WTC11 (cell line): ENCODE results near the gene EYS. TPM values are rescaled to one million over a fixed set of nuclear protein-coding genes. Genes with fewer than 3 reads are reported as not detected.

Source experiments
- ATAC-seq: fragments of 200-7000 bp; cut with Tn5 transposase; 2 replicates; pipeline ENCODE4 v1.10.0; 2021; ENCODE audit warnings: mild to moderate bottlenecking, moderate library complexity
- CTCF ChIA-PET: fragments of 300-600 bp; sonication (Branson Sonifier 250); formaldehyde crosslinking; loops from one replicate; lab custom pipeline; 2021; ENCODE audit warnings: antibody characterized with exemption; lab: Charles Lee
- POLR2A ChIA-PET: fragments of 350-600 bp; sonication (Branson Sonifier 250); formaldehyde crosslinking; loops from one replicate; lab custom pipeline; 2021; ENCODE audit warnings: antibody characterized with exemption; lab: Charles Lee
- DNase-seq: peaks from one replicate; pipeline ENCODE4 v3.0.0; 2021; ENCODE audit warnings: low spot score
- H3K27ac Mint-ChIP-seq: 2 replicates; pipeline ENCODE4 v1.8.0; 2021; ENCODE audit warnings: mixed read lengths
- H3K27me3 Mint-ChIP-seq: 2 replicates; pipeline ENCODE4 v1.8.0; 2021; ENCODE audit warnings: low read depth, mild to moderate bottlenecking, moderate library complexity, mixed read lengths
- H3K36me3 Mint-ChIP-seq: 2 replicates; pipeline ENCODE4 v1.8.0; 2021; ENCODE audit warnings: mixed read lengths
- H3K4me1 Mint-ChIP-seq: 2 replicates; pipeline ENCODE4 v1.8.0; 2022; ENCODE audit warnings: mixed read lengths
- H3K4me3 Mint-ChIP-seq: 2 replicates; pipeline ENCODE4 v1.8.0; 2021; ENCODE audit warnings: mild to moderate bottlenecking, moderate library complexity, mixed read lengths
- H3K9me3 Mint-ChIP-seq: 2 replicates; pipeline ENCODE4 v1.8.0; 2021; ENCODE audit warnings: mixed read lengths
- ATF1 ChIP-seq: sonication (generic); formaldehyde crosslinking; IDR thresholded peaks from 2 replicates; pipeline ENCODE4 v1.8.1; 2023; ENCODE audit warnings: mild to moderate bottlenecking, moderate library complexity, missing genetic modification reagents
- CTCF ChIP-seq: fragments of 200-600 bp; IDR thresholded peaks from 2 replicates; pipeline ENCODE4 v1.8.0; 2022; ENCODE audit warnings: antibody characterized with exemption
- ESRRA ChIP-seq: sonication (generic); formaldehyde crosslinking; IDR thresholded peaks from 2 replicates; pipeline ENCODE4 v1.8.1; 2022; ENCODE audit warnings: mild to moderate bottlenecking, missing genetic modification reagents, borderline replicate concordance
- FOXJ3 ChIP-seq: sonication (generic); formaldehyde crosslinking; IDR thresholded peaks from 2 replicates; pipeline ENCODE4 v1.9.0; 2021; ENCODE audit warnings: missing genetic modification reagents, mild to moderate bottlenecking, borderline replicate concordance
- FOXP4 ChIP-seq: sonication (generic); formaldehyde crosslinking; IDR thresholded peaks from 2 replicates; pipeline ENCODE4 v1.8.0; 2022; ENCODE audit warnings: mild to moderate bottlenecking, missing genetic modification reagents
- IRF2 ChIP-seq: sonication (generic); formaldehyde crosslinking; IDR thresholded peaks from 2 replicates; pipeline ENCODE4 v1.8.0; 2022; ENCODE audit warnings: low read depth, missing genetic modification reagents, borderline replicate concordance
- JAZF1 ChIP-seq: fragments of 250-450 bp; sonication (Bioruptor Pico); IDR thresholded peaks from 2 replicates; pipeline ENCODE4 v1.9.0; 2021; ENCODE audit warnings: moderate library complexity, mild to moderate bottlenecking, inconsistent platforms
- KAT7 ChIP-seq: sonication (generic); formaldehyde crosslinking; IDR thresholded peaks from 2 replicates; pipeline ENCODE4 v1.8.1; 2023; ENCODE audit warnings: missing genetic modification reagents, mild to moderate bottlenecking, borderline replicate concordance
- MXD4 ChIP-seq: fragments of 250-450 bp; sonication (Bioruptor Pico); IDR thresholded peaks from 2 replicates; pipeline ENCODE4 v1.8.0; 2021; ENCODE audit warnings: mild to moderate bottlenecking, moderate library complexity, borderline replicate concordance
- NFE2L1 ChIP-seq: sonication (generic); formaldehyde crosslinking; IDR thresholded peaks from 2 replicates; pipeline ENCODE4 v1.8.1; 2023; ENCODE audit warnings: missing genetic modification reagents
- NFYB ChIP-seq: sonication (generic); formaldehyde crosslinking; conservative IDR thresholded peaks from 2 replicates; pipeline ENCODE4 v1.8.0; 2022; ENCODE audit warnings: low read depth, missing genetic modification reagents
- SMAD4 ChIP-seq: sonication (generic); formaldehyde crosslinking; IDR thresholded peaks from 2 replicates; pipeline ENCODE4 v1.8.0; 2022; ENCODE audit warnings: mild to moderate bottlenecking, missing genetic modification reagents
- ZMAT4 ChIP-seq: fragments of 250-450 bp; sonication (Bioruptor Pico); IDR thresholded peaks from 2 replicates; pipeline ENCODE4 v1.9.0; 2021; ENCODE audit warnings: mild to moderate bottlenecking
- ZNF219 ChIP-seq: sonication (generic); formaldehyde crosslinking; IDR thresholded peaks from 2 replicates; pipeline ENCODE4 v1.8.0; 2023; ENCODE audit warnings: missing genetic modification reagents, mild to moderate bottlenecking, borderline replicate concordance
- ZNF396 ChIP-seq: fragments of 250-450 bp; sonication (Bioruptor Pico); IDR thresholded peaks from 2 replicates; pipeline ENCODE4 v1.8.0; 2021; ENCODE audit warnings: mild to moderate bottlenecking, moderate library complexity, borderline replicate concordance
- ZNF671 ChIP-seq: fragments of 250-450 bp; sonication (Bioruptor Pico); IDR thresholded peaks from 2 replicates; pipeline ENCODE4 v1.8.0; 2021; ENCODE audit warnings: mild to moderate bottlenecking
- total RNA-seq: library from RNA; stranded (reverse); gene quantifications from 3 replicates; pipeline ENCODE4 v1.2.3, GENCODE V29; 2021
- TF ChIP-seq, protein P1 (sequence below): sonication (generic); formaldehyde crosslinking; conservative IDR thresholded peaks from 2 replicates; pipeline ENCODE4 v1.8.1; 2022; ENCODE audit warnings: mild to moderate bottlenecking, missing genetic modification reagents
- TF ChIP-seq, protein P2 (sequence below): sonication (generic); formaldehyde crosslinking; IDR thresholded peaks from 2 replicates; pipeline ENCODE4 v1.8.1; 2022; ENCODE audit warnings: mild to moderate bottlenecking, moderate library complexity, missing genetic modification reagents
- TF ChIP-seq, protein P3 (sequence below): sonication (generic); formaldehyde crosslinking; IDR thresholded peaks from 2 replicates; pipeline ENCODE4 v1.8.0; 2022; ENCODE audit warnings: missing genetic modification reagents
- TF ChIP-seq, protein P4 (sequence below): sonication (generic); formaldehyde crosslinking; IDR thresholded peaks from 2 replicates; pipeline ENCODE4 v1.8.1; 2022; ENCODE audit warnings: low read depth, missing genetic modification reagents, borderline replicate concordance
- TF ChIP-seq, protein P5 (sequence below): fragments of 250-450 bp; sonication (Bioruptor Pico); IDR thresholded peaks from 2 replicates; pipeline ENCODE4 v1.8.0; 2021; ENCODE audit warnings: mild to moderate bottlenecking

EYS gene
- total RNA-seq, 1 experiment from 2014 or later, result not detected

- ChIA-PET CTCF (no interaction called here), POLR2A (no interaction called here)
- H3K4me1 Mint-ChIP-seq, result no peaks in the 10 kb centered on the region
- peaks cover 27% of the 10 kb centered on the region for H3K9me3 Mint-ChIP-seq
- DNase-seq, result no peak
- peaks cover 2% of the 10 kb centered on the region for H3K36me3 Mint-ChIP-seq
- no peaks in the 10 kb centered on the region for H3K27me3 Mint-ChIP-seq
- TF ChIP-seq, protein P1, sequence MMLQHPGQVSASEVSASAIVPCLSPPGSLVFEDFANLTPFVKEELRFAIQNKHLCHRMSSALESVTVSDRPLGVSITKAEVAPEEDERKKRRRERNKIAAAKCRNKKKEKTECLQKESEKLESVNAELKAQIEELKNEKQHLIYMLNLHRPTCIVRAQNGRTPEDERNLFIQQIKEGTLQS (CRISPR knock-in tag), result no peak
- no peak for TF ChIP-seq NFE2L1 (CRISPR knock-in tag)
- no peak for TF ChIP-seq MXD4 (CRISPR knock-in tag)
- TF ChIP-seq, protein P2, sequence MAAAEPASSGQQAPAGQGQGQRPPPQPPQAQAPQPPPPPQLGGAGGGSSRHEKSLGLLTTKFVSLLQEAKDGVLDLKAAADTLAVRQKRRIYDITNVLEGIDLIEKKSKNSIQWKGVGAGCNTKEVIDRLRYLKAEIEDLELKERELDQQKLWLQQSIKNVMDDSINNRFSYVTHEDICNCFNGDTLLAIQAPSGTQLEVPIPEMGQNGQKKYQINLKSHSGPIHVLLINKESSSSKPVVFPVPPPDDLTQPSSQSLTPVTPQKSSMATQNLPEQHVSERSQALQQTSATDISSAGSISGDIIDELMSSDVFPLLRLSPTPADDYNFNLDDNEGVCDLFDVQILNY (CRISPR knock-in tag), result no peak
- TF ChIP-seq ZNF671 (CRISPR knock-in tag), result no peak
- no peak for TF ChIP-seq NFYB (CRISPR knock-in tag)
- no peak for TF ChIP-seq ZNF396 (CRISPR knock-in tag)
- no peak for TF ChIP-seq JAZF1
- TF ChIP-seq, protein P3, sequence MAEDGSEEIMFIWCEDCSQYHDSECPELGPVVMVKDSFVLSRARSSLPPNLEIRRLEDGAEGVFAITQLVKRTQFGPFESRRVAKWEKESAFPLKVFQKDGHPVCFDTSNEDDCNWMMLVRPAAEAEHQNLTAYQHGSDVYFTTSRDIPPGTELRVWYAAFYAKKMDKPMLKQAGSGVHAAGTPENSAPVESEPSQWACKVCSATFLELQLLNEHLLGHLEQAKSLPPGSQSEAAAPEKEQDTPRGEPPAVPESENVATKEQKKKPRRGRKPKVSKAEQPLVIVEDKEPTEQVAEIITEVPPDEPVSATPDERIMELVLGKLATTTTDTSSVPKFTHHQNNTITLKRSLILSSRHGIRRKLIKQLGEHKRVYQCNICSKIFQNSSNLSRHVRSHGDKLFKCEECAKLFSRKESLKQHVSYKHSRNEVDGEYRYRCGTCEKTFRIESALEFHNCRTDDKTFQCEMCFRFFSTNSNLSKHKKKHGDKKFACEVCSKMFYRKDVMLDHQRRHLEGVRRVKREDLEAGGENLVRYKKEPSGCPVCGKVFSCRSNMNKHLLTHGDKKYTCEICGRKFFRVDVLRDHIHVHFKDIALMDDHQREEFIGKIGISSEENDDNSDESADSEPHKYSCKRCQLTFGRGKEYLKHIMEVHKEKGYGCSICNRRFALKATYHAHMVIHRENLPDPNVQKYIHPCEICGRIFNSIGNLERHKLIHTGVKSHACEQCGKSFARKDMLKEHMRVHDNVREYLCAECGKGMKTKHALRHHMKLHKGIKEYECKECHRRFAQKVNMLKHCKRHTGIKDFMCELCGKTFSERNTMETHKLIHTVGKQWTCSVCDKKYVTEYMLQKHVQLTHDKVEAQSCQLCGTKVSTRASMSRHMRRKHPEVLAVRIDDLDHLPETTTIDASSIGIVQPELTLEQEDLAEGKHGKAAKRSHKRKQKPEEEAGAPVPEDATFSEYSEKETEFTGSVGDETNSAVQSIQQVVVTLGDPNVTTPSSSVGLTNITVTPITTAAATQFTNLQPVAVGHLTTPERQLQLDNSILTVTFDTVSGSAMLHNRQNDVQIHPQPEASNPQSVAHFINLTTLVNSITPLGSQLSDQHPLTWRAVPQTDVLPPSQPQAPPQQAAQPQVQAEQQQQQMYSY, result no peak
- TF ChIP-seq SMAD4 (CRISPR knock-in tag), result no peak
- TF ChIP-seq CTCF, result no peak
- no peak for TF ChIP-seq ZMAT4
- TF ChIP-seq FOXJ3 (CRISPR knock-in tag), result no peak
- TF ChIP-seq, protein P4, sequence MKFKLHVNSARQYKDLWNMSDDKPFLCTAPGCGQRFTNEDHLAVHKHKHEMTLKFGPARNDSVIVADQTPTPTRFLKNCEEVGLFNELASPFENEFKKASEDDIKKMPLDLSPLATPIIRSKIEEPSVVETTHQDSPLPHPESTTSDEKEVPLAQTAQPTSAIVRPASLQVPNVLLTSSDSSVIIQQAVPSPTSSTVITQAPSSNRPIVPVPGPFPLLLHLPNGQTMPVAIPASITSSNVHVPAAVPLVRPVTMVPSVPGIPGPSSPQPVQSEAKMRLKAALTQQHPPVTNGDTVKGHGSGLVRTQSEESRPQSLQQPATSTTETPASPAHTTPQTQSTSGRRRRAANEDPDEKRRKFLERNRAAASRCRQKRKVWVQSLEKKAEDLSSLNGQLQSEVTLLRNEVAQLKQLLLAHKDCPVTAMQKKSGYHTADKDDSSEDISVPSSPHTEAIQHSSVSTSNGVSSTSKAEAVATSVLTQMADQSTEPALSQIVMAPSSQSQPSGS (CRISPR knock-in tag), result no peak
- TF ChIP-seq, protein P5, sequence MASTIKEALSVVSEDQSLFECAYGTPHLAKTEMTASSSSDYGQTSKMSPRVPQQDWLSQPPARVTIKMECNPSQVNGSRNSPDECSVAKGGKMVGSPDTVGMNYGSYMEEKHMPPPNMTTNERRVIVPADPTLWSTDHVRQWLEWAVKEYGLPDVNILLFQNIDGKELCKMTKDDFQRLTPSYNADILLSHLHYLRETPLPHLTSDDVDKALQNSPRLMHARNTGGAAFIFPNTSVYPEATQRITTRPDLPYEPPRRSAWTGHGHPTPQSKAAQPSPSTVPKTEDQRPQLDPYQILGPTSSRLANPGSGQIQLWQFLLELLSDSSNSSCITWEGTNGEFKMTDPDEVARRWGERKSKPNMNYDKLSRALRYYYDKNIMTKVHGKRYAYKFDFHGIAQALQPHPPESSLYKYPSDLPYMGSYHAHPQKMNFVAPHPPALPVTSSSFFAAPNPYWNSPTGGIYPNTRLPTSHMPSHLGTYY (CRISPR knock-in tag), result no peak
- TF ChIP-seq ZNF219, result no peak
- TF ChIP-seq, all 79 proteins: peak for 0
- Mint-ChIP-seq H3K27ac (no peak overlapping the region), H3K4me3 (no peak overlapping the region)
- ATAC-seq, result no peak
Observed at GRCh38 chr6:64224819-64225218, 1482.2 kb downstream of the EYS start.

DNA sequence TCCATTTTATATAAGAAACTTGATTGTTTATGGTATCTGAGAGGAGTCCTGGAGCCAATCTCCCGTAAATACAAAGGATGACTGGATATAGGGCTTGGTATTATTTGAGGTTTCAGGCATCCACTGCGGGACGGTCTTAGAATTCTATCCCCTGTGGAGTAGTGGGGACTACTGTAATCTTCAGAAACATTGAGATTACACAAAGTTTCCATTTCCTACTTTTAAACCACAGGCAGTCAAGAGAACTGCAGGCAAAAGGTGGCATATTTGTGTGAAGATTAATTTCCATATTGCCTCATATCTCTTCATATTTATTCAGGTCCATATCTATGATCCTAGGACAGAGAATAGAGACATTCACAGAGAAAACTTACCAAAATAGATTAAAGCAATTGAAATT, 1485.2 kb downstream of the EYS start:
- DNase-seq (no peak), ATAC-seq (no peak)
- H3K9me3 Mint-ChIP-seq, result peaks cover 25% of the 10 kb centered on the region
- ChIA-PET CTCF (no interaction called here), POLR2A (no interaction called here)
- H3K27ac Mint-ChIP-seq, result no peak overlapping the region
- peaks cover 3% of the 10 kb centered on the region; the same call in 1 of the 2 replicates for H3K27me3 Mint-ChIP-seq
- no peaks in the 10 kb centered on the region for H3K4me1 Mint-ChIP-seq
- peaks cover 6% of the 10 kb centered on the region; the same call in 1 of the 2 replicates for H3K36me3 Mint-ChIP-seq
- H3K4me3 Mint-ChIP-seq, result no peak overlapping the region
- no peak for TF ChIP-seq IRF2
- TF ChIP-seq FOXP4, result no peak
- TF ChIP-seq ATF1 (CRISPR knock-in tag), result no peak
- TF ChIP-seq, protein P2 (CRISPR knock-in tag), result no peak
- TF ChIP-seq KAT7, result no peak
- no peak for TF ChIP-seq FOXJ3 (CRISPR knock-in tag)
- TF ChIP-seq JAZF1, result no peak
- TF ChIP-seq, protein P5 (CRISPR knock-in tag), result no peak
- no peak for TF ChIP-seq ESRRA (CRISPR knock-in tag)
